B cell (primary cell): ENCODE results near the gene NRF1.

ENCODE experiments used
- CTCF ChIP-seq: fragments of 200-600 bp; IDR thresholded peaks from one replicate; pipeline ENCODE4 v1.8.0; 2022; ENCODE audit warnings: antibody characterized with exemption, mild to moderate bottlenecking
- EZH2 ChIP-seq: IDR thresholded peaks from 2 replicates; pipeline ENCODE4 v1.6.1; 2012; ENCODE audit warnings: borderline replicate concordance, low read depth, mild to moderate bottlenecking, moderate library complexity, low read length; ENCODE audit not compliant: insufficient read depth, poor library complexity, severe bottlenecking

GRCh38 chr7:129650056-129650758 is 38.7 kb downstream of the NRF1 start:
- no peak for TF ChIP-seq CTCF
- TF ChIP-seq EZH2: no peak
